Fibroblast of lung (primary cell): Measurements from ENCODE around the gene TTL.

Source experiments
- EZH2 ChIP-seq: IDR thresholded peaks from 2 replicates; pipeline ENCODE4 v1.5.1; 2012; ENCODE audit warnings: low read length, control low read depth, mild to moderate bottlenecking; ENCODE audit errors: missing control alignments
- TF ChIP-seq, protein P1 (sequence below), 2 donors: IDR thresholded peaks in 1 of 2; conservative IDR thresholded peaks in 1 of 2; 1 replicate in 1 of 2; 2 replicates in 1 of 2; pipeline ENCODE4 v1.5.1; 2011 to 2012; ENCODE audit warnings: low read length in 2 of 2, control low read depth in 1 of 2, inconsistent platforms in 1 of 2, low read depth in 1 of 2, mild to moderate bottlenecking in 1 of 2

DNA sequence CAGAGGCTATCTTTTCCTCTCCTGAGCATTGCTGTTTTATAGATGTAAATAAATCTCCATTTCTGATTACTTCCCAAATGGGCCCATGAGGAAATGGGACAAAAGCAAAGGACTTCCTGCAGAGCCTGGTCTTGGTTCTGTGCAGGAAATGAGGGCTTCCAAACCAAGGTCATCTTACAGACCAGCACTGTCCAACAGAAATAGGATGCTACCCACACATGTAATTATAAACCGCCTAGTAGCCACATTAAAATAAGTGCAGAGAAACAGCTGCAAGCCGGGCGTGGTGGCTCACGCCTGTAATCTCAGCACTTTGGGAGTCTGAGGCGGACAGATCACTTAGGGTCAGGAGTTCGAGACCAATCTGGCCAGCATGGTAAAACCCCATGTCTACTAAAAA, 6.2 kb downstream of the TTL start:
- TF ChIP-seq, protein P1, sequence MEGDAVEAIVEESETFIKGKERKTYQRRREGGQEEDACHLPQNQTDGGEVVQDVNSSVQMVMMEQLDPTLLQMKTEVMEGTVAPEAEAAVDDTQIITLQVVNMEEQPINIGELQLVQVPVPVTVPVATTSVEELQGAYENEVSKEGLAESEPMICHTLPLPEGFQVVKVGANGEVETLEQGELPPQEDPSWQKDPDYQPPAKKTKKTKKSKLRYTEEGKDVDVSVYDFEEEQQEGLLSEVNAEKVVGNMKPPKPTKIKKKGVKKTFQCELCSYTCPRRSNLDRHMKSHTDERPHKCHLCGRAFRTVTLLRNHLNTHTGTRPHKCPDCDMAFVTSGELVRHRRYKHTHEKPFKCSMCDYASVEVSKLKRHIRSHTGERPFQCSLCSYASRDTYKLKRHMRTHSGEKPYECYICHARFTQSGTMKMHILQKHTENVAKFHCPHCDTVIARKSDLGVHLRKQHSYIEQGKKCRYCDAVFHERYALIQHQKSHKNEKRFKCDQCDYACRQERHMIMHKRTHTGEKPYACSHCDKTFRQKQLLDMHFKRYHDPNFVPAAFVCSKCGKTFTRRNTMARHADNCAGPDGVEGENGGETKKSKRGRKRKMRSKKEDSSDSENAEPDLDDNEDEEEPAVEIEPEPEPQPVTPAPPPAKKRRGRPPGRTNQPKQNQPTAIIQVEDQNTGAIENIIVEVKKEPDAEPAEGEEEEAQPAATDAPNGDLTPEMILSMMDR (conservative IDR thresholded peaks at IDR 0.05 in 1 of 2, IDR thresholded peaks at IDR 0.05 in 1 of 2; ENCODE audit: low read depth in 1 of 2, low read length in 2 of 2), result no peak
- TF ChIP-seq EZH2, result no peak
